ENCODE data around the gene PTTG1IP2.
A peak's percentile ranks its signal among the peaks of the same experiment; 100 is the strongest.
"Not testable (repeated sequence)": the region's sequence is repeated elsewhere in the genome, so short reads cannot be mapped to it uniquely, and the experiment has no call there.

The PTTG1IP2 gene

GRCh38 chr7:90455163-90456030 is 14.0 kb upstream of the PTTG1IP2 start:
- no peaks in the 10 kb centered on the region for H3K36me3 ChIP-seq (ENCODE audit: control insufficient read depth, insufficient read depth, low read length)
- H3K4me3 ChIP-seq (ENCODE audit: low read length): no peak overlapping the region
- H3K27me3 ChIP-seq (ENCODE audit: control insufficient read depth, insufficient read depth, low read length): no peaks in the 10 kb centered on the region
- no peak overlapping the region for H3K9ac ChIP-seq (ENCODE audit: low read length)
- no peaks in the 10 kb centered on the region for H3K4me1 ChIP-seq (ENCODE audit: control insufficient read depth, insufficient read depth, low read length)
- H3K9me3 ChIP-seq (ENCODE audit: control insufficient read depth, low read length): no peaks in the 10 kb centered on the region

- H3K9ac ChIP-seq (ENCODE audit: low read length): no peak overlapping the region
- no peaks in the 10 kb centered on the region for H3K27me3 ChIP-seq (ENCODE audit: control insufficient read depth, insufficient read depth, low read length)
These were observed 11.3 kb upstream of the PTTG1IP2 start for GRCh38 chr7:90458104-90458503.

DNA sequence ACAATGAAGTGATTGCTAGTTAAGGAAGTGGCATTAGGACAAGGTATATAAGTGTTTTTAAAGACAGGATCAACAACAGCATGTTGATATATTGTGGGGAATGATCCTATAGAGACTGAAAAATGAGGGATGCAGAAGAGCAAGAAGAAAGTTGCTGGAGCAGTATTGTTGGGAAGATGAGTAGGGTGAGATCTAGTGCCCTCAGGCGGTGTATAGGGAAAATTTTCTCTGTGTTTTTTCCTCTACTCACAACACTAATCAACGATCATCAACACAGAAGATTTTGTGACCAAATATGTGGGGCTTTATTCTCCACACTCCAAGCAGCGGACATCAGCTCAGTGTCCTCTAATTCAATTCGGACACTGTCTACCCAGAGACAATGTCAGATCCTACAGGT is 9.6 kb upstream of the PTTG1IP2 start:
- no peaks in the 10 kb centered on the region for H3K27me3 ChIP-seq (ENCODE audit: control insufficient read depth, insufficient read depth, low read length)
- H3K4me3 ChIP-seq (ENCODE audit: low read length): no peak overlapping the region
- no peaks in the 10 kb centered on the region for H3K9me3 ChIP-seq (ENCODE audit: control insufficient read depth, low read length)
- no peaks in the 10 kb centered on the region for H3K36me3 ChIP-seq (ENCODE audit: control insufficient read depth, insufficient read depth, low read length)
- peaks cover 8% of the 10 kb centered on the region for H3K4me1 ChIP-seq (ENCODE audit: control insufficient read depth, insufficient read depth, low read length)
- H3K9ac ChIP-seq (ENCODE audit: low read length): no peak overlapping the region

More at GRCh38 chr7:90458104-90458503, 11.3 kb upstream of the PTTG1IP2 start:
- H3K4me3 ChIP-seq (ENCODE audit: low read length): no peak overlapping the region
- H3K4me1 ChIP-seq (ENCODE audit: control insufficient read depth, insufficient read depth, low read length): peaks cover 8% of the 10 kb centered on the region
- no peaks in the 10 kb centered on the region for H3K9me3 ChIP-seq (ENCODE audit: control insufficient read depth, low read length)
- no peaks in the 10 kb centered on the region for H3K36me3 ChIP-seq (ENCODE audit: control insufficient read depth, insufficient read depth, low read length)

GRCh38 chr7:90461219-90461618 is 8.2 kb upstream of the PTTG1IP2 start:
- H3K4me3 ChIP-seq (ENCODE audit: low read length): no peak overlapping the region
- peaks cover 8% of the 10 kb centered on the region for H3K4me1 ChIP-seq (ENCODE audit: control insufficient read depth, insufficient read depth, low read length)
- no peaks in the 10 kb centered on the region for H3K9me3 ChIP-seq (ENCODE audit: control insufficient read depth, low read length)
- H3K36me3 ChIP-seq (ENCODE audit: control insufficient read depth, insufficient read depth, low read length): no peaks in the 10 kb centered on the region
- no peaks in the 10 kb centered on the region for H3K27me3 ChIP-seq (ENCODE audit: control insufficient read depth, insufficient read depth, low read length)
- H3K9ac ChIP-seq (ENCODE audit: low read length): no peak overlapping the region

DNA sequence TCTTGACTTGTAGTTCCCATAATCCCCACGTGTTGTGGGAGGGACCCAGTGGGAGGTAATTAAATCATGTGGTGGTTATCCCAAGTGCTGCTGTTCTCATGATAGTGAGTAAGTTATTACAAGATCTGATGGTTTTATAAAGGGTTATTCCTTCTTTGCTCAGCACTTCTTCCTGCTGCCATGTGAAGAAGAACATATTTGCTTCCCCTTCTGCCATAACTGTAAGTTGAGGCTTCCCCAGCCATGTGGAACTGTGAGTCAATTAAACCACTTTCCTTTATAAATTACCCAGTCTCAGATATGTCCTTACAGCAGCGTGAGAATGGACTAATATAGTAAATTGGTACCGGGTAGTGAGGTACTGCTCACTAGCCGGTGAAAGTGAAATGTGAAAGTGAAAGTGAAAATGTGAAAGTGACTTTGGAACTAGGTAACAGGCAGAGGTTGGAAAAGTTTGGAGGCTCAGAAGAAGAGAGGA is 6.2 kb upstream of the PTTG1IP2 start:
- not testable (repeated sequence) for H3K9me3 ChIP-seq (ENCODE audit: control insufficient read depth, low read length); H3K36me3 ChIP-seq (ENCODE audit: control insufficient read depth, insufficient read depth, low read length); H3K27me3 ChIP-seq (ENCODE audit: control insufficient read depth, insufficient read depth, low read length); H3K4me1 ChIP-seq (ENCODE audit: control insufficient read depth, insufficient read depth, low read length)
- H3K4me3 ChIP-seq (ENCODE audit: low read length): peak overlapping the region; percentile 44
- H3K9ac ChIP-seq (ENCODE audit: low read length): peak overlapping the region; percentile 58

GRCh38 chr7:90465816-90466215 is 3.6 kb upstream of the PTTG1IP2 start:
- no peaks in the 10 kb centered on the region for H3K36me3 ChIP-seq (ENCODE audit: control insufficient read depth, insufficient read depth, low read length)
- H3K4me3 ChIP-seq (ENCODE audit: low read length): no peak overlapping the region
- no peak overlapping the region for H3K9ac ChIP-seq (ENCODE audit: low read length)
- no peaks in the 10 kb centered on the region for H3K27me3 ChIP-seq (ENCODE audit: control insufficient read depth, insufficient read depth, low read length)
- H3K4me1 ChIP-seq (ENCODE audit: control insufficient read depth, insufficient read depth, low read length): peaks cover 6% of the 10 kb centered on the region
- H3K9me3 ChIP-seq (ENCODE audit: control insufficient read depth, low read length): no peaks in the 10 kb centered on the region

- Histone ChIP-seq H3K27me3 (ENCODE audit: control insufficient read depth, insufficient read depth, low read length) (no peaks in the 10 kb centered on the region), H3K36me3 (ENCODE audit: control insufficient read depth, insufficient read depth, low read length) (no peaks in the 10 kb centered on the region), H3K4me3 (ENCODE audit: low read length) (no peak overlapping the region), H3K4me1 (ENCODE audit: control insufficient read depth, insufficient read depth, low read length) (peaks cover 6% of the 10 kb centered on the region), H3K9ac (ENCODE audit: low read length) (no peak overlapping the region), H3K9me3 (ENCODE audit: control insufficient read depth, low read length) (no peaks in the 10 kb centered on the region)
These were observed 3.5 kb downstream of the PTTG1IP2 start for GRCh38 chr7:90472805-90473540.

DNA sequence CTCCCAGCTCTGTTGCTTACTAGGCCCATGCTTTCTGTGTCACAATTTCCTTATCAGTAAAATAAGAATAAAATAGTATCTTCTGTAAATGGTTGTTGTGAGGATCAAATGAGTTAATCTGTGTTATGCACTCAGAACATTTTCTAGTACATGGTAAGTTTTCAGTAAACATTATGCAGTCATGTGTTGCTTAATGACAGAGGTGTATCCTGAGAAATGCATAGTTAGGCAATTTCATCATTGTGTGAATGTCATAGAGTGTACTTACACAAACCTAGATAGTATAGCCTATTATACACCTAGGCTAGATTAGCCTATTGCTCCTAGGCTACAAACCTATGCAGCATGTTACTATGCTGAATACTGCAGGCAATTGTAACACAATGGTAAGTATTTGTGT is 4.4 kb downstream of the PTTG1IP2 start:
- Histone ChIP-seq H3K9me3 (ENCODE audit: control insufficient read depth, low read length) (no peaks in the 10 kb centered on the region), H3K4me3 (ENCODE audit: low read length) (no peak overlapping the region), H3K9ac (ENCODE audit: low read length) (no peak overlapping the region), H3K36me3 (ENCODE audit: control insufficient read depth, insufficient read depth, low read length) (no peaks in the 10 kb centered on the region), H3K27me3 (ENCODE audit: control insufficient read depth, insufficient read depth, low read length) (no peaks in the 10 kb centered on the region), H3K4me1 (ENCODE audit: control insufficient read depth, insufficient read depth, low read length) (peaks cover 6% of the 10 kb centered on the region)

GRCh38 chr7:90474284-90475210 is 5.1 kb downstream of the PTTG1IP2 start:
- Histone ChIP-seq H3K4me1 (ENCODE audit: control insufficient read depth, insufficient read depth, low read length) (peaks cover 6% of the 10 kb centered on the region), H3K36me3 (ENCODE audit: control insufficient read depth, insufficient read depth, low read length) (no peaks in the 10 kb centered on the region), H3K9me3 (ENCODE audit: control insufficient read depth, low read length) (no peaks in the 10 kb centered on the region), H3K27me3 (ENCODE audit: control insufficient read depth, insufficient read depth, low read length) (no peaks in the 10 kb centered on the region), H3K9ac (ENCODE audit: low read length) (no peak overlapping the region), H3K4me3 (ENCODE audit: low read length) (no peak overlapping the region)

GRCh38 chr7:90483251-90483650 is 13.8 kb downstream of the PTTG1IP2 start:
- no peak overlapping the region for H3K4me3 ChIP-seq (ENCODE audit: low read length)
- no peaks in the 10 kb centered on the region for H3K36me3 ChIP-seq (ENCODE audit: control insufficient read depth, insufficient read depth, low read length)
- no peak overlapping the region for H3K9ac ChIP-seq (ENCODE audit: low read length)
- no peaks in the 10 kb centered on the region for H3K27me3 ChIP-seq (ENCODE audit: control insufficient read depth, insufficient read depth, low read length)
- no peaks in the 10 kb centered on the region for H3K9me3 ChIP-seq (ENCODE audit: control insufficient read depth, low read length)
- H3K4me1 ChIP-seq (ENCODE audit: control insufficient read depth, insufficient read depth, low read length): no peaks in the 10 kb centered on the region

- Histone ChIP-seq H3K9me3 (ENCODE audit: control insufficient read depth, low read length) (no peaks in the 10 kb centered on the region), H3K4me1 (ENCODE audit: control insufficient read depth, insufficient read depth, low read length) (no peaks in the 10 kb centered on the region), H3K27me3 (ENCODE audit: control insufficient read depth, insufficient read depth, low read length) (no peaks in the 10 kb centered on the region), H3K4me3 (ENCODE audit: low read length) (no peak overlapping the region), H3K36me3 (ENCODE audit: control insufficient read depth, insufficient read depth, low read length) (no peaks in the 10 kb centered on the region), H3K9ac (ENCODE audit: low read length) (no peak overlapping the region)
These were observed 15.3 kb downstream of the PTTG1IP2 start for GRCh38 chr7:90484706-90485105.

Measured in mucosa of stomach (tissue), 1 donor.